Gastroesophageal sphincter (tissue), 3 donors: Measurements from ENCODE around the gene AAK1.
"Not testable (repeated sequence)": the region's sequence is repeated elsewhere in the genome, so short reads cannot be mapped to it uniquely, and the experiment has no call there.

Experiments
- CTCF ChIP-seq, 4 experiments: fragments of 200-600 bp in 2 of 4; fragments of 450-650 bp in 2 of 4; sonication (generic) in 1 of 4; IDR thresholded peaks; one replicate each; pipeline ENCODE4 v1.5.1; 2017 to 2019; ENCODE audit warnings: antibody characterized with exemption in 4 of 4, mild to moderate bottlenecking in 2 of 4, moderate library complexity in 2 of 4
- POLR2A ChIP-seq, 2 donors: fragments of 450-650 bp; IDR thresholded peaks; one replicate each; pipeline ENCODE4 v1.6.1; 2017; ENCODE audit warnings: antibody characterized with exemption in 2 of 2, mild to moderate bottlenecking in 2 of 2, moderate library complexity in 1 of 2

DNA sequence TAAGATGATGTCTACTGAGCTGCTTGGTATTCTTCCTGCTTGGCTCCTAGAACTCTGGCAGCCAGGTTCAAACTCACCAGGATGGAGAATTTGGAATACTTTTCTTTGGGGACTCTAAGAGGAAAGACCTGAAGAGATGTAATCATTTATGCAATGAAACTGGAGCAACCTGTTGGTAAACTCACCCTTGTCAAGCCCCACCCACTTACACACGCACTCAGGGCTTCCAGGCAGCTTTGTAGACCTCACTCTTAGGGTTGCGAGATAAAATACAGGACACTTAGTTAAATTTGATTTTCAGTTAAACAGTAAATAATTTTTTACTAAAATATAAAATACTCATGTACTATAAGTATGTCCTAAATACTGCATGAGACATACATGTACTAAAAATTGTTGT, 19.0 kb upstream of the AAK1 start:
- TF ChIP-seq POLR2A, CTCF (IDR thresholded peaks at IDR 0.05): not testable (repeated sequence)
